ENCODE data around the gene KCNG4. TPM values are rescaled to one million over a fixed set of nuclear protein-coding genes. Genes with fewer than 3 reads are reported as not detected.

The KCNG4 gene
- total and polyA plus RNA-seq, 4 donors = not detected

GRCh38 chr16:84194018-84194417 lies 45.8 kb downstream of the KCNG4 start:
- no peak for TF ChIP-seq HNF4G (IDR thresholded peaks at IDR 0.05)
- no peak for TF ChIP-seq EGR1 (IDR thresholded peaks at IDR 0.05; ENCODE audit: low read depth in 2 of 2)
- TF ChIP-seq NR2F2 (IDR thresholded peaks at IDR 0.05) = no peak
- TF ChIP-seq MAX (IDR thresholded peaks at IDR 0.05) = no peak
- no peak for TF ChIP-seq RAD21 (IDR thresholded peaks at IDR 0.05)
- TF ChIP-seq REST (IDR thresholded peaks at IDR 0.05) = no peak
- WGBS = 85% methylated on average over 11 of the region's 11 CpGs
- Histone ChIP-seq H3K36me3 (ENCODE audit: control insufficient read depth in 4 of 4, insufficient read depth in 3 of 4, low read depth in 1 of 4, low read length in 3 of 4) (no peaks in the 10 kb centered on the region), H3K9me3 (ENCODE audit: control insufficient read depth in 4 of 4, low read length in 3 of 4) (no peaks in the 10 kb centered on the region), H3K27me3 (ENCODE audit: control insufficient read depth in 4 of 4, insufficient read depth in 4 of 4, low read length in 3 of 4) (no peaks in the 10 kb centered on the region), H3K4me1 (ENCODE audit: control insufficient read depth in 4 of 4, insufficient read depth in 4 of 4, low read length in 3 of 4) (no peaks in the 10 kb centered on the region), H3K27ac (ENCODE audit: low read depth in 1 of 2, low read length in 2 of 2) (no peak overlapping the region), H3K4me3 (ENCODE audit: low read depth in 1 of 3, low read length in 3 of 3) (no peak overlapping the region), H3K9ac (ENCODE audit: low read depth in 1 of 2, low read length in 2 of 2) (no peak overlapping the region)
- no peak for DNase-seq (ENCODE audit: low spot score)

GRCh38 chr16:84193480-84193879 lies 46.3 kb downstream of the KCNG4 start:
- no peaks in the 10 kb centered on the region for H3K27me3 ChIP-seq (ENCODE audit: control insufficient read depth in 4 of 4, insufficient read depth in 4 of 4, low read length in 3 of 4)
- H3K4me3 ChIP-seq (ENCODE audit: low read depth in 1 of 3, low read length in 3 of 3) = no peak overlapping the region
- 86% methylated on average over 7 of the region's 7 CpGs for WGBS
- no peak for DNase-seq (ENCODE audit: low spot score)
- H3K4me1 ChIP-seq (ENCODE audit: control insufficient read depth in 4 of 4, insufficient read depth in 4 of 4, low read length in 3 of 4) = no peaks in the 10 kb centered on the region
- TF ChIP-seq RXRA (IDR thresholded peaks at IDR 0.05) (no peak), SP1 (IDR thresholded peaks at IDR 0.05) (no peak), JUND (IDR thresholded peaks at IDR 0.05) (no peak), FOXA1 (IDR thresholded peaks at IDR 0.05) (no peak)
- H3K9ac ChIP-seq (ENCODE audit: low read depth in 1 of 2, low read length in 2 of 2) = no peak overlapping the region
- H3K27ac ChIP-seq (ENCODE audit: low read depth in 1 of 2, low read length in 2 of 2) = no peak overlapping the region
- no peaks in the 10 kb centered on the region for H3K36me3 ChIP-seq (ENCODE audit: control insufficient read depth in 4 of 4, insufficient read depth in 3 of 4, low read depth in 1 of 4, low read length in 3 of 4)
- no peaks in the 10 kb centered on the region for H3K9me3 ChIP-seq (ENCODE audit: control insufficient read depth in 4 of 4, low read length in 3 of 4)

- Histone ChIP-seq H3K27ac (ENCODE audit: low read depth in 1 of 2, low read length in 2 of 2) (no peak overlapping the region), H3K9ac (ENCODE audit: low read depth in 1 of 2, low read length in 2 of 2) (no peak overlapping the region), H3K4me1 (ENCODE audit: control insufficient read depth in 4 of 4, insufficient read depth in 4 of 4, low read length in 3 of 4) (no peaks in the 10 kb centered on the region), H3K36me3 (ENCODE audit: control insufficient read depth in 4 of 4, insufficient read depth in 3 of 4, low read depth in 1 of 4, low read length in 3 of 4) (no peaks in the 10 kb centered on the region), H3K9me3 (ENCODE audit: control insufficient read depth in 4 of 4, low read length in 3 of 4) (no peaks in the 10 kb centered on the region), H3K4me3 (ENCODE audit: low read depth in 1 of 3, low read length in 3 of 3) (no peak overlapping the region), H3K27me3 (ENCODE audit: control insufficient read depth in 4 of 4, insufficient read depth in 4 of 4, low read length in 3 of 4) (no peaks in the 10 kb centered on the region)
- DNase-seq (ENCODE audit: low spot score) = no peak
- TF ChIP-seq NR2F2 (IDR thresholded peaks at IDR 0.05) (no peak), YY1 (IDR thresholded peaks at IDR 0.05) (no peak), GABPA (IDR thresholded peaks at IDR 0.05 in 1 of 2, conservative IDR thresholded peaks at IDR 0.05 in 1 of 2) (no peak), SP1 (IDR thresholded peaks at IDR 0.05) (no peak), EGR1 (IDR thresholded peaks at IDR 0.05; ENCODE audit: low read depth in 2 of 2) (no peak), REST (IDR thresholded peaks at IDR 0.05) (no peak), FOXA1 (IDR thresholded peaks at IDR 0.05) (no peak), RAD21 (IDR thresholded peaks at IDR 0.05) (no peak), CTCF (IDR thresholded peaks at IDR 0.05; ENCODE audit: low read depth, low read length, missing input control) (no peak), TAF1 (conservative IDR thresholded peaks at IDR 0.05) (no peak), MAX (IDR thresholded peaks at IDR 0.05) (no peak), HNF4A (conservative IDR thresholded peaks at IDR 0.05) (no peak), ZBTB33 (IDR thresholded peaks at IDR 0.05) (no peak), FOXA2 (IDR thresholded peaks at IDR 0.05) (no peak)
- WGBS = 89% methylated on average over 16 of the region's 16 CpGs
These were observed 48.3 kb downstream of the KCNG4 start for GRCh38 chr16:84191466-84191865.

Measured in liver (tissue), 9 donors.